Medulla oblongata (tissue), 1 donor: ENCODE results near the gene SLC24A3.

ENCODE experiments used
- DNase-seq: peaks from one replicate; pipeline ENCODE4 v3.0.0-alpha.2; 2015; ENCODE audit errors: extremely low spot score

The SLC24A3 gene

DNA sequence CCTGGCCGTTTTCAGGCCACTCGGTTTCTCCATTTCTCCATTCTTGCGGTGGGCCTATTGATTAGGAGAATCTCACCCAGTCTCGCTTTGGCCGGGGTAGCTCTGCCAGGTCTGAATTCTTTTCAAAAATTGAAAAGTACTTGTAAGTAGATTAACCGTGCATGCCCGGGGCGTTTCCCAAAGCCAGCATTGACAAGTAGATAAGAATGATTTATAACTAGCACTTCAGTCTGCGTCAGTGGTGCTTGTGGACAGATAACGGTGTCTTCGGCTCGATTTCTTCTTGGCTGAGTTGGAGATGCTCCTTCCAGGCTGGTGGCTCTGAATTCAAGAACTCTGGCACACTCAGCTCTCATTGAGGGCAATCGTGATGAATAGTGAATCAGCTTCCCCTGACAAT lies 29.0 kb downstream of the SLC24A3 start:
- no peak for DNase-seq

DNA sequence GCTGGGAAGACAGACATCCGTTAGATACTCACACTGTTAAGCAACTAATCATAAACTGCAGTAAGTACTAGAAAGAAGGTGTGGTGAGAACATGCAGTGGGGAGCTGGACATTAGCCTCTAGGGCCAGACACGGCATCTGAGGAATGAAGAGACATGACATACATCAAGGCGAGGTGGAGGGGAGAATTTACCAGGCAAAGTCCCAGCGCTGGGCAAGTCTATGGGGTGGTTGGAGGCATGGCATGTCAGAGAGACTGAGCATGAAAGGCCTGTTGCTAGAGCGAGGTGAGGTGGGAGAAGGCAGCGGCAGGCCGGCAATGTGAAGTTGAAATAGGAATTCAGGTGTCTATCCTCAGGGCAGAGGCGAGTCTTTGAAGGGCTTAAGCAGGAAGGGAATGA lies 31.8 kb downstream of the SLC24A3 start:
- no peak for DNase-seq

- DNase-seq: no peak
Observed at GRCh38 chr20:19249106-19249879, 36.9 kb downstream of the SLC24A3 start.

- no peak for DNase-seq
Observed at GRCh38 chr20:19250346-19250745, 37.9 kb downstream of the SLC24A3 start.

DNA sequence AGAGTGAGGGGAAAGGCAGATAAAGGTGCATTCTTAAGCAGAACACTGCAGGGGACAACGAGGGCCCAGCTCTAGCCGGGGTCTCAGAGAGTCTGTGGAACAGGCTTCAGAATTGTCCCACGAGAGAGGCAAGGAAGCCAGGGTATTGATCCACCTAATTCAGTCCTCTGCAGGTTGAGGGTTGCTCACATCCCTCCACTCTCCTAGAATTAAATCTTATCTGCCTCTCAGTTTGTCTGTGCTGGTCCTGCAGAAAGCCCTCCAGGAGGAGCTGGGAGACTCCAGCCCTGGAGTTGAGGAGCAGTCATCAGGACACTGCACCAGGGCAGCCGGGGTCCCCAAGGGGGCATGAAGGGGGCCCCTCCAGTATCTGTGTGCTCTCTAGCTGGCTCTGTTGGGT lies 39.1 kb downstream of the SLC24A3 start:
- no peak for DNase-seq

GRCh38 chr20:19251958-19252357 lies 39.5 kb downstream of the SLC24A3 start:
- no peak for DNase-seq

DNA sequence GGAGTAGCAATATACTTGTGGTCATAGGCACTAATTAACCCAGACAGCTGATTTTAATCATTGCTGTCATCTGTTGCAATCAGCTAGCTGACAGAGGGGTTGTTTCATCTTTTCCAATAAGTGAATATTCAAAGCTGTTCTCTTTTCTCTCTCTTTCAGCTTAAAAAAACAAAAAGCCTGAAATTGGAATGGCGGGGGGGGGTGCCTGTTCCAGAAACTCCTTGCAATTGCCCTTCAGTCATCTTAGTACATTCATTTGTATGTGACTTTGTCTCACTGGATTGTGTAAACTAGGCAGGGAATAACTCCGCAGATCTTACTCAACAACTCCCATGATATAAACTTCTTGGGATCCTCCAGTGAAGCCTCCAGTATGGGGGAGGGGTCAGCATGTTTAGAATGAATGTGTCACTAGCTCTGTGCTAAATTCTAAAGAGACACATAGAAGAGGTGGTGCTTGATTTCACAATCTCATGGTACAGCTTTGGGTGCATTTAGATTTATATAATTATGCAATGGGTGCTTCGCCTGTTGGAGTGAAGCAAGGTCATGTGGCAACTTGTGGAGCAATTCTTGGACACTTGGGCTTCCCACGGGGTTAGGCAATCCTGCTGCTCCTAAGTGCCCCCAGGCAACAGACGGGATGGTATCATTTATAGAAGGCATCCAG lies 40.1 kb downstream of the SLC24A3 start:
- no peak for DNase-seq

GRCh38 chr20:19253316-19253715 lies 40.9 kb downstream of the SLC24A3 start:
- no peak for DNase-seq

DNA sequence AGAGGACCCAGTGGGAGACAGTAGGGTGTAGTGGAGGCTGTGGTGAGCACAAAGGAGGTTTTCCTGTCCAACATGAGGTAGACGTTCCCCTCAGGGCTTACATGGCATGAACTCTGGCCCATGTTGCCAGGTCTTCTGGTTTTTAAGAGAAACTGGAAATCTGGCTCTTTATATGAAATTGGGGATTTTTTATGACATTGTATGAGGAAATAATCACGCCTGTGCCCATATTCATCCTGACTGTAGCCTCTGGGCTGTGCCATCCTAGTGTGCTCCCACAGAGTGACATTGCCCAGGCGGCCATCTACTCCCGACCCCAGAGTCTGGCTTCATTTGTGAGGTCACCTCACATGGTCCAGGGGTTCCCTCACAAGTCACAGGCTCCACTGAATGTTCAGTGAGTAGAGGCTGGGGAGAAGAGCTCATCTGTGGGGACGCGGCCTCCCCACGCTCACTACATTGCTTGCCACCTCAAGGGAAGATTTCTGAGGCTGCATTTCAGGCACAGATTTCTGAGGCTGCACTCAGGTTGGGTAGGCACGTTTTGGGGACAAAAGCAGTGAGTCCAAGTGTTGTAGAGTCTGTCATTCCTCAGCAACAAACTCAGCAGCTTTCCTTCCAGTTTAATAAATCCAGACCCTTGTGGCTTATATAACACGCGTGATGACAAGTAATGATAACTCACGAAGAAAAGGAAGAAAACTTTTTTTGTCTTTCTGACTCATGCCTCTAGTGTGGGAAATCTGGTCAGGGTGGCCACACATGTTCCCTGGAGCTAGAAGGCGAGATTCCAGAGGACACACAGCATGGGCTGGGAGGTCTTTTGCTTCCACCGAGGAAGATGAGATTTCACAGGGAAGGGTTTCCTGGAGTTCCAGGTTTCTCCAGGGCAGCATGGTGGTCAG lies 41.7 kb downstream of the SLC24A3 start:
- no peak for DNase-seq

DNA sequence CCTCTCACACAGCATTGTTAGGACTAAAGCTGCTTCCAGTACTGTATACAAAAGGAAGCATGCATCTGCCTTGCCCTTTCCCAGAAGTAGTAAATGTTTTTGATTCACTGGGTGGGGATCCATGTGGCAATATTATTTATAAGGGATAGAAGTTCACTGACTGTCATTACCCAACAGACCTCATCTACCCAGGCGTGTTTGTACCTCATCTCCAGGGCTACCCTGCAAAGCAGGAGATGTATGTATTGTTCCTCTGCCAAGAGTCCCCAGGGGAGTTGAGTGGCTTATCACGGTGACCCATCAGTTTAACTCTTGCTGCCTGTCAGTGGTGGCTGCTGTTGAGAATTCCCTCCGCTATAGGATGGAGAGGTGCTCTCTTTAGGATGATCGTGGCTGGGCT lies 42.5 kb downstream of the SLC24A3 start:
- DNase-seq: no peak

- no peak for DNase-seq
Observed at GRCh38 chr20:19256085-19256484, 43.6 kb downstream of the SLC24A3 start.

DNA sequence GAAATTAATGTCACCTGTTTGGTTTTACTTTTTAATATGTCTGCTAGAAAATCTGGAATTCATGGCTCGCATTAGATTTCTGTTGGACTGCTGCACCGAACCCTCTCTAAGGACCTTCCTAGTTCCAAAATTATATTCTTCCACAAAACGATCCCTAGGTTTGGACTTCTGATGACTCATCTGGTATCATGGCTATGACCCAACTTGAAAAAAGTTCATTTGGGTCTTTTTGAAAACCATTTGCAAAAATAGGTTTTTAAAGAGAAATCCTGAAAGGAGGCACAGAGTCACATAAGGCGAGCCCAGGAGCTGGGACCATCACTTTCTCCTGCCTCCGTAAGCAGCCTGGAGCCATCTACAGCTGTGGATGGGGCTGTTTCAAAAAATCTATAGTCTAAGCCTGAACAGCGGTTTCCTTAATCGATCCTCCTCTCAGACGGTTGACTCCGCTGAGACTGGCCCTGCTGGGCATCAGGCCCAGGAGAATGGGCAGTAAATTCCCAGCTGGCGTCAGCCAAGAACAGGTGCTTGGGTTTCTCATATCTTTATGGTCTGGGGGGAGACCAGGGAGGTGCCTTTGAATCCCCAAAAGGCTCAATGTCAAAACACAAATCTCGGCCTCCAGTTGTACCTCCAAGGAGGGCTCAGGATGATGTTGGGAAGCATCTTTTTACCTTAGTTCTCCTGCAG lies 44.6 kb downstream of the SLC24A3 start:
- DNase-seq: no peak

DNA sequence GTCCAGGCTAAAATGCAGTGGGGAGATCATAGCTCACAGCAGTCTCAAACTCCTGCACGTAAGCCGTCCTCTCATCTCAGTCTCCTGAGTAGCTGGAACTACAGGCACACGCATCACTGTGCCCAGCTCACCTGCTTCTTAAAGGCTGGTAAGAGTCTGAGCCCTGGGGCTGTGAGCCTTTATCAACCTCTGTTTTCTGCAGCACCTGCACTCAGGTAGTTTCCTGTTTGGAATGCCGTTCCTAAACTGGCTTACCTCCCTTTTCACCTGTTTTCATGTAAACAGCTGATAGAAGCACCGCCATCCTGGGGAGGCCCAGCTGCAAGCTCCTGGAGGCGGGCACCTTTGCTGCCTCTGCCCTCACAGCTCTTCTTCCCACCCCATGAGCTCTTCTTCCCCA lies 45.4 kb downstream of the SLC24A3 start:
- no peak for DNase-seq

DNA sequence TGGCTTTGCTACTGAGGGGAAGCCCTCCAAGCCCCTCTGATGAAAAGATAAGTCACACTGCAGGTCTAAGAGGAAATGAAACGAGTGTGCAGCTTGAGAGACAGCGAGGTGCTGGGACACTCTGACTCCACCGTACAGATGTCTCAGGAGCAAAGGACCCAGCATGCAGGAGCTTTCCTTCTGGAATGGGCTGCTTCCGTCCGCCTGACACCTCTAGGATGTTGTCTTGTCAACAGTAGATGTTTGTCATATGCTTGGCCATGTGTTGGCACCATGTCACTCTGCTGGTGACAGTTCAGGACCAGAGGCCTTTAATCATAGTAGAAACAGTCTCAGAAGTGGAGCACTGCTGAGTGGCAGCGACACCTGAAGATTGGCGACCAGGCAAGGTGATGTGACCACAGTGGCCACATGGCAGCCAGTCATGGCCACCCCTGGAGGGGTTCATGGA lies 46.7 kb downstream of the SLC24A3 start:
- DNase-seq: no peak

- DNase-seq: no peak
Observed at GRCh38 chr20:19260412-19261090, 48.1 kb downstream of the SLC24A3 start.

DNA sequence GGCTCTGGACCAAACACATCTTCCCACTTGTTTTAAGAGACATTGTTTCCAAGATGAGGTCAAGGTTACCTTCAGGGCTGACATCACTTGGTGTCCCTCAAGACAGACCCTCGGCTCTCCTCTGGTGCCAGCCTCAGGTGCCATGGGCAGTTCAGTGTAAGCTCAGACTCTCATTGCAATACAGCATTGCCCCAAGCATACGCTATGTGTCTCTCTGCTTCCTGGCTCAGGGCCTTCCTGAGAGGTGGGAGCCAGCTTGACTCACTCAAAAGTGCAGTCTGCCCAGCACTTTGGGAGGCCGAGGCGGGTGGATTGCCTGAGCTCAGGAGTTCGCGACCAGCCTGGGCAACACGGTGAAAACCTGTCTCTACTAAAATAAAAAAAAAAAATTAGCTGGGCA lies 51.7 kb downstream of the SLC24A3 start:
- no peak for DNase-seq

DNA sequence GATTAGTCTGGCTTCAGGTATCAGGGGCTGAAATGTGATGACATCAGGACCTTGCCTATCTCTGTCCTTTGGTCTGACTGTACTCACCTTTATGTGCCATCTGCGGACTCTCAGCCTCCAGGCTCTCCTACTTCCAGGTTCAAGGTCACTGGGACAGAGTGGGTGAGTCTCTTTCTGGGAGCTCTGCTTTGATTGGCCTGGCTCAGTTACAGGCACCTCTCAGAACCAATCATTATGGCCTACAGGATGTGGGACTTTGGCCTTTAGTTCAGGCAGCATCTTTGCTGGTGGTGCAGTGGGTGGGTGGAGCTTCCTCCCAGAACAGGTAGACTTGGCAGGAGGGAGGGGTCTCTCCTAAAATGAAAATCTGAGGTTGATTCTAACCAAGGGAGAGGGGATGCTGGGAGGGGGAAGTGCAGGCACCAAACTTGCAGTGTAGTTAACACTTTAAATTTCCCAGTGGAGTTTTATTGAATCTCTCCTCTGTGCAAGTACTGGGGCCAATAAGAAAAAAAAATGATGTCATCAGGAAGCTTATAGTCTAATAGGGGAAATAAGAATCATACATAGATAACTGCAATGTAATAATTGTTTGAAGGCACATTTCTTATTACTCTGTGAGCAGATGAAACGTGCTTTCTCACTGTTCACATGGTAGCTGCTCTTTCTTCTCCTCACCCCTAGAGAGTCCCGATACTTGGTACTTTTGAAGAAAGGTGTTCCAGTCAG lies 53.4 kb downstream of the SLC24A3 start:
- DNase-seq: no peak

DNA sequence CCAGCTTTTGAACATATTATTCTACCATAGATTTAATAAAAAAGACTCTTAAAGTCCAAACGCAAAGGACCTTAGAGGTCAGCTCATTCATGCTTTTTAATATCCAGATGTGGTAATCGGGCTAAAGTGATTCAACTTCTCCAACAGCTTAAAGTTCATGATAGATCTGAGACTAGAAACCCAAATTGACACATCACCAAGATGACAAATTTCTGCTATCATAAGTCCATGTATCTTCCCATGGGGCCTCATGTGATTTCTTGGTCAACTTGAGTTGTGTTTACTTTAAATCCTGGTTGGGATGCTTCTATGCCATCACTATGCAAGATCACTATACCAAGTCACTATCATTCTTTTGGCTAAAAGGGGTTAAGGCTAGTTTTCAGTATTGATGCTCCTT lies 56.0 kb downstream of the SLC24A3 start:
- DNase-seq: no peak

DNA sequence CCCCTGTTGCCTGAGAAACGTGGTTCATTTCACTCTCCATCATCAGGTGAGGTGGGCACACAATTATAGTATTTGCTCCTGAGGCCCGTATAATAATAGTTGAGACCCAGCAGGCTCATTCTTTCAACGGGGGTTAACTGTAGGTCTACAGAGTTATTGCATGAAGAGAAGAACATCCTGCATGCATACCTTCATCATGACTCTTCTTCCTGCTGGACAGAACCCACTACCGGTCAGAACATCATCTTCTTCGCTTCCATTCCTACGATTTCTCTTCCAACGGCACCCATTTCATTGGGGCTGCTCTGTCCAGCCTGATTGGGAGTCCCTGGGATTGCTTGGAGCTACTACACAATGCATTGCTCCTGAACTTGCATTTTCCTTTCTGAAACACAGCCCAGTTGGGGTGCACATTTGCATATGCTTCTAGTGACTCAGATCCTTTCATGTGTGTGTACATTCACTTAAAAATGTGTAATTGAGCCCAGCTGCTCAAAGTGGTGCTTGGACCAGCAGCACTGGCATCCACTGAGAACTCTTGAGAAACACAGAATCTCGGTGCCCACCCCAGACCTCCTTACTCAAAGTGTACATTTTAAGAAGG lies 57.4 kb downstream of the SLC24A3 start:
- DNase-seq: no peak
